H1 (cell line): ENCODE results near the gene PRRG1. TPM values are rescaled to one million over a fixed set of nuclear protein-coding genes. Genes with fewer than 3 reads are reported as not detected.

Experiments
- CHD7 ChIP-seq: fragments of 300-600 bp; sonication (generic); IDR thresholded peaks from 2 replicates; pipeline ENCODE4 v1.7.1; 2012; ENCODE audit warnings: low read length, moderate library complexity, mild to moderate bottlenecking, inconsistent platforms; ENCODE audit not compliant: insufficient replicate concordance
- NANOG ChIP-seq: IDR thresholded peaks from 2 replicates; pipeline ENCODE4 v1.6.1; 2011; ENCODE audit warnings: low read length, low read depth, mild to moderate bottlenecking, inconsistent platforms; ENCODE audit not compliant: insufficient read depth, poor library complexity, severe bottlenecking
- PHF8 ChIP-seq: fragments of 200-600 bp; sonication (generic); conservative IDR thresholded peaks from 2 replicates; pipeline ENCODE4 v1.7.1; 2012; ENCODE audit warnings: low read depth, mild to moderate bottlenecking, inconsistent platforms, low read length, moderate library complexity
- polyA plus RNA-seq, 7 experiments: library from polyadenylated mRNA; depleted of rRNA in 3 of 7; stranded (reverse) in 5 of 7; unstranded in 2 of 7; fragments of >200 nt in 5 of 7; fragments of 200-250 nt in 2 of 7; gene quantifications; 1 replicate in 5 of 7; 2 replicates in 1 of 7; 4 replicates in 1 of 7; pipeline versions ENCODE4 v1.2.1 to v1.2.3, GENCODE V29; 2011 to 2013; ENCODE audit warnings: missing spikeins in 2 of 7, mixed read lengths in 2 of 7
- total RNA-seq: library from RNA; stranded (reverse); fragmentation: NEBNext Ultra II Directional; extraction: Animal tissue kit (Norgen Biotek cat#: 25700); gene quantifications from 2 replicates; pipeline ENCODE4 v1.2.1, GENCODE V29; 2021

Gene PRRG1
- total and polyA plus RNA-seq, 2 of the 8 experiments (the other 6 are each of a cell fraction or from before 2014, with no cell fraction given) = 10.2 to 10.5 TPM

DNA sequence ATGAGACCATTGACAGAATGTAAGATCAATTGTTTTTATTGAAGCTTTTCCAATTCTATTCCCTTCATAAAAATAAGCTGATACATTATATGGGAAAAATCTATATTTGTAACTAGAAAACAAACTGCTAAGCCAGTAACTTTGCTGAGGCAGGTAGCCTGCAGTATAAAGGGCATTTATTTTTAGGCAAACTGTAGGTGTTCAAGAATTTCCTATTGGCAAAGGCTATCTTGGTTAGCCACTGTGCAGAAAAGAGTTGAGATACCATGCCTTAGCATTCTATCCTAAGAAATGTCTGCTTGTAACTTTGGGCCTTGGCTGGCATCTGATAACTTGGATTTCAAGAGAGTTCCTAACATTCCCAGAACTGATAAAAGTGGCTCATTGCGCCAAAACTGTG is 18.5 kb upstream of the PRRG1 start (continued):
- TF ChIP-seq CHD7 = no peak
- TF ChIP-seq PHF8 = no peak
- no peak for TF ChIP-seq NANOG
- TF ChIP-seq, all 59 proteins: peak for 0
